Measurements from ENCODE around the gene HAX1.
A peak's percentile ranks its signal among the peaks of the same experiment; 100 is the strongest.
"Not testable (repeated sequence)": the region's sequence is repeated elsewhere in the genome, so short reads cannot be mapped to it uniquely, and the experiment has no call there.

HAX1 gene

GRCh38 chr1:154272217-154272998, at the start of gene HAX1:
TSS of gene HAX1 (plus strand) at chr1:154272629. CDS start at chr1:154272724, 95 bp downstream.
- DNase-seq (ENCODE audit: low read depth in 2 of 2): peak; percentile 90 to 95

- no peak for DNase-seq (ENCODE audit: low read depth in 2 of 2)
Measured at GRCh38 chr1:154222918-154223317, 49.5 kb upstream of the HAX1 start.

- DNase-seq (ENCODE audit: low read depth in 2 of 2): no peak
Measured at GRCh38 chr1:154223621-154224020, 48.8 kb upstream of the HAX1 start.

GRCh38 chr1:154225370-154225769, 47.1 kb upstream of the HAX1 start:
- no peak for DNase-seq (ENCODE audit: low read depth in 2 of 2)

- not testable (repeated sequence) for DNase-seq (ENCODE audit: low read depth in 2 of 2)
Measured at GRCh38 chr1:154231112-154231511, 41.3 kb upstream of the HAX1 start.

GRCh38 chr1:154233127-154233526, 39.3 kb upstream of the HAX1 start:
- not testable (repeated sequence) for DNase-seq (ENCODE audit: low read depth in 2 of 2)

- no peak for DNase-seq (ENCODE audit: low read depth in 2 of 2)
Measured at GRCh38 chr1:154236855-154237254, 35.6 kb upstream of the HAX1 start.

- DNase-seq (ENCODE audit: low read depth in 2 of 2): no peak
Measured at GRCh38 chr1:154237435-154237834, 35.0 kb upstream of the HAX1 start.

GRCh38 chr1:154237880-154238506, 34.4 kb upstream of the HAX1 start:
- DNase-seq (ENCODE audit: low read depth in 2 of 2): no peak

- DNase-seq (ENCODE audit: low read depth in 2 of 2): no peak
Measured at GRCh38 chr1:154239491-154239890, 32.9 kb upstream of the HAX1 start.

- DNase-seq (ENCODE audit: low read depth in 2 of 2): no peak
Measured at GRCh38 chr1:154240294-154240833, 32.1 kb upstream of the HAX1 start.

- no peak for DNase-seq (ENCODE audit: low read depth in 2 of 2)
Measured at GRCh38 chr1:154241703-154242351, 30.6 kb upstream of the HAX1 start.

- no peak for DNase-seq (ENCODE audit: low read depth in 2 of 2)
Measured at GRCh38 chr1:154253671-154254070, 18.8 kb upstream of the HAX1 start.

GRCh38 chr1:154256686-154257085, 15.7 kb upstream of the HAX1 start:
- no peak for DNase-seq (ENCODE audit: low read depth in 2 of 2)

GRCh38 chr1:154258784-154259183, 13.6 kb upstream of the HAX1 start:
- no peak for DNase-seq (ENCODE audit: low read depth in 2 of 2)

GRCh38 chr1:154260127-154260526, 12.3 kb upstream of the HAX1 start:
- DNase-seq (ENCODE audit: low read depth in 2 of 2): no peak

- no peak for DNase-seq (ENCODE audit: low read depth in 2 of 2)
Measured at GRCh38 chr1:154263465-154264332, 8.7 kb upstream of the HAX1 start.

GRCh38 chr1:154264454-154264853, 8.0 kb upstream of the HAX1 start:
- no peak for DNase-seq (ENCODE audit: low read depth in 2 of 2)

- DNase-seq (ENCODE audit: low read depth in 2 of 2): no peak
Measured at GRCh38 chr1:154265586-154265985, 6.8 kb upstream of the HAX1 start.

GRCh38 chr1:154270833-154271232, 1.6 kb upstream of the HAX1 start:
- DNase-seq (ENCODE audit: low read depth in 2 of 2): no peak

GRCh38 chr1:154272999-154273563, 652 bp downstream of the HAX1 start:
- DNase-seq (ENCODE audit: low read depth in 2 of 2): no peak
